Astrocyte (in vitro differentiated cells and primary cell): ENCODE results near the gene ACOT13. TPM values are rescaled to one million over a fixed set of nuclear protein-coding genes. Genes with fewer than 3 reads are reported as not detected.
"Not testable (repeated sequence)": the region's sequence is repeated elsewhere in the genome, so short reads cannot be mapped to it uniquely, and the experiment has no call there.

Experiments
- DNase-seq: peaks from one replicate; pipeline ENCODE4 v3.0.0-alpha.2; 2010; ENCODE audit warnings: low read depth
- FAIRE-seq: peaks from 2 replicates; lab custom pipeline; 2011; peaks lifted over from hg19 to GRCh38; lab: Jason Lieb, UNC
- H2AFZ ChIP-seq: 2 replicates; pipeline ENCODE4 v1.6.0; 2012; ENCODE audit warnings: low read depth, low read length, inconsistent platforms
- H3K27ac ChIP-seq: 2 replicates; pipeline ENCODE4 v1.5.1; 2011; ENCODE audit warnings: low read depth, low read length, inconsistent platforms
- H3K27me3 ChIP-seq: 2 replicates; pipeline ENCODE4 v1.6.0; 2011; ENCODE audit warnings: low read length, inconsistent platforms; ENCODE audit not compliant: insufficient read depth
- H3K36me3 ChIP-seq: 2 replicates; pipeline ENCODE4 v1.5.1; 2011; ENCODE audit warnings: low read length, inconsistent platforms; ENCODE audit not compliant: insufficient read depth
- H3K4me1 ChIP-seq: 2 replicates; pipeline ENCODE4 v1.5.1; 2011; ENCODE audit warnings: low read length, inconsistent platforms; ENCODE audit not compliant: insufficient read depth
- H3K4me2 ChIP-seq: 2 replicates; pipeline ENCODE4 v1.6.0; 2012; ENCODE audit warnings: low read length, inconsistent platforms
- H3K4me3 ChIP-seq: 2 replicates; pipeline ENCODE4 v1.5.1; 2011; ENCODE audit warnings: low read depth, mild to moderate bottlenecking, low read length, inconsistent platforms; ENCODE audit not compliant: insufficient read depth
- H3K79me2 ChIP-seq: 2 replicates; pipeline ENCODE4 v1.6.0; 2012; ENCODE audit warnings: mild to moderate bottlenecking, low read length, inconsistent platforms; ENCODE audit not compliant: insufficient read depth
- H3K9ac ChIP-seq: 2 replicates; pipeline ENCODE4 v1.6.0; 2012; ENCODE audit warnings: mild to moderate bottlenecking, low read length, inconsistent platforms
- H3K9me3 ChIP-seq: 2 replicates; pipeline ENCODE4 v1.5.1; 2012; ENCODE audit warnings: low read depth, mild to moderate bottlenecking, low read length, inconsistent platforms; ENCODE audit not compliant: insufficient read depth
- H4K20me1 ChIP-seq: 2 replicates; pipeline ENCODE4 v1.6.0; 2012; ENCODE audit warnings: low read length, inconsistent platforms; ENCODE audit not compliant: insufficient read depth
- H3K27ac Mint-ChIP-seq: one replicate; pipeline ENCODE4 v1.8.0; 2021; ENCODE audit warnings: mild to moderate bottlenecking, mixed read lengths; ENCODE audit not compliant: unreplicated experiment
- H3K27me3 Mint-ChIP-seq: one replicate; pipeline ENCODE4 v1.8.0; 2021; ENCODE audit warnings: low read depth, mixed read lengths; ENCODE audit not compliant: unreplicated experiment
- H3K36me3 Mint-ChIP-seq: one replicate; pipeline ENCODE4 v1.8.0; 2021; ENCODE audit warnings: low read depth, mixed read lengths; ENCODE audit not compliant: unreplicated experiment
- H3K4me1 Mint-ChIP-seq: one replicate; pipeline ENCODE4 v1.8.0; 2021; ENCODE audit warnings: low read depth, mixed read lengths; ENCODE audit not compliant: unreplicated experiment
- H3K4me3 Mint-ChIP-seq: one replicate; pipeline ENCODE4 v1.8.0; 2021; ENCODE audit warnings: mild to moderate bottlenecking, moderate library complexity, mixed read lengths; ENCODE audit not compliant: unreplicated experiment
- H3K9me3 Mint-ChIP-seq: one replicate; pipeline ENCODE4 v1.8.0; 2021; ENCODE audit warnings: mild to moderate bottlenecking, mixed read lengths; ENCODE audit not compliant: unreplicated experiment
- CTCF ChIP-seq: IDR thresholded peaks from 2 replicates; pipeline ENCODE4 v1.5.1; 2011; ENCODE audit warnings: low read depth, mild to moderate bottlenecking, inconsistent platforms, low read length, moderate library complexity; ENCODE audit not compliant: insufficient read depth
- EZH2 ChIP-seq: IDR thresholded peaks from 2 replicates; pipeline ENCODE4 v1.6.1; 2012; ENCODE audit warnings: mild to moderate bottlenecking, low read length, inconsistent platforms; ENCODE audit not compliant: insufficient read depth
- total RNA-seq: library from RNA; stranded (reverse); gene quantifications from 2 replicates; pipeline ENCODE4 v1.2.1, GENCODE V29; 2021

ACOT13 gene
- total RNA-seq, 1 donor from 2014 or later = 35.9 TPM

- H3K9me3 Mint-ChIP-seq = no peaks in the 10 kb centered on the region
- H3K27ac ChIP-seq = peak overlapping the region; percentile 99
- peak overlapping the region; percentile 23 for H3K4me3 Mint-ChIP-seq
- H3K27me3 ChIP-seq = no peaks in the 10 kb centered on the region
- peak overlapping the region; percentile 88 for H3K4me2 ChIP-seq
- no peak for TF ChIP-seq EZH2
- TF ChIP-seq CTCF = no peak
- no peaks in the 10 kb centered on the region for H3K79me2 ChIP-seq
- no peak for DNase-seq
- H3K4me3 ChIP-seq = no peak overlapping the region
- peak overlapping the region; percentile 84 for H3K27ac Mint-ChIP-seq
- H4K20me1 ChIP-seq = no peaks in the 10 kb centered on the region
- peak overlapping the region; percentile 85 for H3K9ac ChIP-seq
- H3K4me1 Mint-ChIP-seq = peaks cover 20% of the 10 kb centered on the region
- H2AFZ ChIP-seq = no peak overlapping the region
- H3K36me3 Mint-ChIP-seq = no peaks in the 10 kb centered on the region
- FAIRE-seq = no peak
- H3K9me3 ChIP-seq = no peaks in the 10 kb centered on the region
- no peaks in the 10 kb centered on the region for H3K27me3 Mint-ChIP-seq
- peaks cover 24% of the 10 kb centered on the region for H3K4me1 ChIP-seq
- no peaks in the 10 kb centered on the region for H3K36me3 ChIP-seq
Measured at GRCh38 chr6:24743944-24744335, 77.1 kb downstream of the ACOT13 start.

- Mint-ChIP-seq H3K27me3 (no peaks in the 10 kb centered on the region), H3K36me3 (no peaks in the 10 kb centered on the region), H3K4me3 (no peak overlapping the region), H3K9me3 (no peaks in the 10 kb centered on the region), H3K27ac (no peak overlapping the region), H3K4me1 (peaks cover 20% of the 10 kb centered on the region)
- H3K27ac ChIP-seq = no peak overlapping the region
- FAIRE-seq = no peak
- no peak overlapping the region for H2AFZ ChIP-seq
- H3K4me2 ChIP-seq = no peak overlapping the region
- no peaks in the 10 kb centered on the region for H4K20me1 ChIP-seq
- no peaks in the 10 kb centered on the region for H3K36me3 ChIP-seq
- no peak for DNase-seq
- H3K79me2 ChIP-seq = no peaks in the 10 kb centered on the region
- TF ChIP-seq EZH2 = no peak
- TF ChIP-seq CTCF = no peak
- H3K4me3 ChIP-seq = no peak overlapping the region
- peaks cover 24% of the 10 kb centered on the region for H3K4me1 ChIP-seq
- no peaks in the 10 kb centered on the region for H3K27me3 ChIP-seq
- no peaks in the 10 kb centered on the region for H3K9me3 ChIP-seq
- H3K9ac ChIP-seq = no peak overlapping the region
Measured at GRCh38 chr6:24744911-24745310, 78.0 kb downstream of the ACOT13 start.

GRCh38 chr6:24749297-24749696, 82.4 kb downstream of the ACOT13 start:
- H3K36me3 Mint-ChIP-seq = no peaks in the 10 kb centered on the region
- H3K4me3 ChIP-seq = no peak overlapping the region
- H3K4me1 ChIP-seq = no peaks in the 10 kb centered on the region
- no peaks in the 10 kb centered on the region for H4K20me1 ChIP-seq
- no peak overlapping the region for H3K4me2 ChIP-seq
- H3K27ac ChIP-seq = no peak overlapping the region
- no peaks in the 10 kb centered on the region for H3K27me3 Mint-ChIP-seq
- no peak overlapping the region for H3K4me3 Mint-ChIP-seq
- no peaks in the 10 kb centered on the region for H3K4me1 Mint-ChIP-seq
- FAIRE-seq = no peak
- no peak overlapping the region for H3K9ac ChIP-seq
- no peaks in the 10 kb centered on the region for H3K79me2 ChIP-seq
- H3K27ac Mint-ChIP-seq = no peak overlapping the region
- no peaks in the 10 kb centered on the region for H3K27me3 ChIP-seq
- H2AFZ ChIP-seq = no peak overlapping the region
- no peaks in the 10 kb centered on the region for H3K36me3 ChIP-seq
- no peak for TF ChIP-seq CTCF
- no peak for TF ChIP-seq EZH2
- no peaks in the 10 kb centered on the region for H3K9me3 Mint-ChIP-seq
- DNase-seq = no peak
- no peaks in the 10 kb centered on the region for H3K9me3 ChIP-seq

GRCh38 chr6:24750878-24751277, 84.0 kb downstream of the ACOT13 start:
- not testable (repeated sequence) for H3K4me1 ChIP-seq, H3K9ac ChIP-seq, H3K36me3 ChIP-seq, H3K36me3 Mint-ChIP-seq, H3K4me1 Mint-ChIP-seq, H3K27ac Mint-ChIP-seq, H3K27me3 ChIP-seq, H3K79me2 ChIP-seq, H3K27me3 Mint-ChIP-seq, DNase-seq, H3K9me3 ChIP-seq, H3K4me3 ChIP-seq, H2AFZ ChIP-seq, H3K9me3 Mint-ChIP-seq, H3K4me2 ChIP-seq, H4K20me1 ChIP-seq, FAIRE-seq, H3K27ac ChIP-seq, H3K4me3 Mint-ChIP-seq
